ENCODE data around the gene CAPZA2. TPM values are rescaled to one million over a fixed set of nuclear protein-coding genes. Genes with fewer than 3 reads are reported as not detected.

Gene CAPZA2
- total RNA-seq, 1 experiment from 2014 or later, result 57.7 TPM

- no peaks in the 10 kb centered on the region for H3K9me2 ChIP-seq (replicated peaks; ENCODE audit: low read length)
- H3K36me3 ChIP-seq (ENCODE audit: low read depth, low read length), result no peaks in the 10 kb centered on the region
- peaks cover 12% of the 10 kb centered on the region for H3K4me1 ChIP-seq (ENCODE audit: insufficient read depth, low read length)
- H3K9me3 ChIP-seq (ENCODE audit: low read length), result no peaks in the 10 kb centered on the region
- no peaks in the 10 kb centered on the region for H4K20me1 ChIP-seq (ENCODE audit: low read length)
- H3K79me2 ChIP-seq (ENCODE audit: low read length), result peaks cover under 1% of the 10 kb centered on the region; the same call in 1 of the 2 replicates
- H3K9ac ChIP-seq (ENCODE audit: low read length), result no peak overlapping the region
- ChIA-PET CTCF (no interaction called here), POLR2A (ENCODE audit: unreplicated experiment) (no interaction called here)
- H3K27me3 ChIP-seq (ENCODE audit: low read length), result no peaks in the 10 kb centered on the region
- no peak for ATAC-seq
- intact Hi-C loops (cut with micrococcal nuclease), result no loop called here
- no peaks in the 10 kb centered on the region for H3F3A ChIP-seq (ENCODE audit: low read length, unreplicated experiment)
- no TSS peak for BruUV-seq (replicated peaks)
- no peak overlapping the region for H3K4me2 ChIP-seq (ENCODE audit: low read length)
- no peak overlapping the region for H2AFZ ChIP-seq (ENCODE audit: low read length)
- no peak for DNase-seq
- H3K27ac ChIP-seq (ENCODE audit: low read length), result no peak overlapping the region
- no peak for TF ChIP-seq EZH2phosphoT487 (IDR thresholded peaks at IDR 0.05; ENCODE audit: borderline replicate concordance, low read length)
- TF ChIP-seq EZH2 (IDR thresholded peaks at IDR 0.05; ENCODE audit: low read length, unreplicated experiment), result no peak
- TF ChIP-seq, protein P1, sequence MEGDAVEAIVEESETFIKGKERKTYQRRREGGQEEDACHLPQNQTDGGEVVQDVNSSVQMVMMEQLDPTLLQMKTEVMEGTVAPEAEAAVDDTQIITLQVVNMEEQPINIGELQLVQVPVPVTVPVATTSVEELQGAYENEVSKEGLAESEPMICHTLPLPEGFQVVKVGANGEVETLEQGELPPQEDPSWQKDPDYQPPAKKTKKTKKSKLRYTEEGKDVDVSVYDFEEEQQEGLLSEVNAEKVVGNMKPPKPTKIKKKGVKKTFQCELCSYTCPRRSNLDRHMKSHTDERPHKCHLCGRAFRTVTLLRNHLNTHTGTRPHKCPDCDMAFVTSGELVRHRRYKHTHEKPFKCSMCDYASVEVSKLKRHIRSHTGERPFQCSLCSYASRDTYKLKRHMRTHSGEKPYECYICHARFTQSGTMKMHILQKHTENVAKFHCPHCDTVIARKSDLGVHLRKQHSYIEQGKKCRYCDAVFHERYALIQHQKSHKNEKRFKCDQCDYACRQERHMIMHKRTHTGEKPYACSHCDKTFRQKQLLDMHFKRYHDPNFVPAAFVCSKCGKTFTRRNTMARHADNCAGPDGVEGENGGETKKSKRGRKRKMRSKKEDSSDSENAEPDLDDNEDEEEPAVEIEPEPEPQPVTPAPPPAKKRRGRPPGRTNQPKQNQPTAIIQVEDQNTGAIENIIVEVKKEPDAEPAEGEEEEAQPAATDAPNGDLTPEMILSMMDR (conservative IDR thresholded peaks at IDR 0.05; ENCODE audit: low read depth, low read length), result no peak
- H3K4me3 ChIP-seq (ENCODE audit: low read length), result no peak overlapping the region
These were observed 86.5 kb downstream of the CAPZA2 start for GRCh38 chr7:116948934-116949333.

DNA sequence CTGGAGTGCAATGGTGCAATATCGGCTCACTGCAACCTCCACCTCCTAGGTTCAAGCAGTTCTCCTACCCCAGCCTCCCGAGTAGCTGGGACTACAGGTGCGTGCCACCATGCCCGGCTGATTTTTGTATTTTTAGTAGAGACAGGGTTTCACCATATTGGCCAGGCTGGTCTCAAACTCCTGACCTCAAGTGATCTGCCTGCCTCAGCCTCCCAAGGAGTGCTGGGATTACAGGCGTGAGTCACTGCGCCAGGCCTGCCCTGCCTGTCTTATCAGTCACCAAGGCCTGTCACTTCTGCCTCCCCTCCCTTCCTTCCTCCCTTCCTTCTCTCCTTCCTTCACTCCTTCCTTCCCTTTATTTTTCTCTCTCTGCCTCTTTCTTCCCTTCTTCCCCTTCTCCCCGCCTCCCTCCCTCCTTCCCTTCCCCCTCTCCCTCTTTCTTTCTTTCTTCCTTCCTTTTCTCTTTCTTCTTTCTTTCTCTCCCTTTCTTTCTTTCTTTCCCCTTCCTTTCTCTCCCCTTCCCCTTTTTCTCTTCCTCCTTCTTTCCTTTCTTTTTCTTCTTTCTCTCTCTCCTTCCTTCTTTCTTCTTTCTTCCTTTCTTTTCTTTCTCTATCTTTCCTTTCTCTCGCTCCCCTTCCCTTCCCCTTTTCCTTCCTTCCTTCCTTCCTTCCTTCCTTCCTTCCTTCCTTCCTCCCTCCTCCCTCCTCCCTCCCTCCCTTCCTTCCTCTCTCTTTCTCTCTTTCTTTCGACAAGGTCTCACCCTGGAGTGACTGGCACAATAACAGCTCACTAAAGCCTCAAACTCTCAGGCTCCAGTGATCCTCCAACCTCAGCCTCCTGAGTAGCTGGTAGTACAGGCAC, 87.8 kb downstream of the CAPZA2 start:
- H3K4me1 ChIP-seq (ENCODE audit: insufficient read depth, low read length), result peaks cover 17% of the 10 kb centered on the region
- H3K9ac ChIP-seq (ENCODE audit: low read length), result no peak overlapping the region
- H3K9me3 ChIP-seq (ENCODE audit: low read length), result no peaks in the 10 kb centered on the region
- TF ChIP-seq EZH2phosphoT487 (IDR thresholded peaks at IDR 0.05; ENCODE audit: borderline replicate concordance, low read length) (no peak), EZH2 (IDR thresholded peaks at IDR 0.05; ENCODE audit: low read length, unreplicated experiment) (no peak)
- TF ChIP-seq, protein P1 (conservative IDR thresholded peaks at IDR 0.05; ENCODE audit: low read depth, low read length), result no peak
- H4K20me1 ChIP-seq (ENCODE audit: low read length), result no peaks in the 10 kb centered on the region
- intact Hi-C loops (cut with micrococcal nuclease), result no loop called here
- H3F3A ChIP-seq (ENCODE audit: low read length, unreplicated experiment), result no peaks in the 10 kb centered on the region
- H2AFZ ChIP-seq (ENCODE audit: low read length), result no peak overlapping the region
- H3K27ac ChIP-seq (ENCODE audit: low read length), result no peak overlapping the region
- H3K27me3 ChIP-seq (ENCODE audit: low read length), result no peaks in the 10 kb centered on the region
- ATAC-seq, result no peak
- no peaks in the 10 kb centered on the region for H3K36me3 ChIP-seq (ENCODE audit: low read depth, low read length)
- DNase-seq, result no peak
- ChIA-PET POLR2A (ENCODE audit: unreplicated experiment) (interaction anchor here (0.7 kb wide), 1 partner anchor 91 kb away, joined by 3 read pairs; no protein-coding TSS in a partner anchor), CTCF (no interaction called here)
- H3K4me2 ChIP-seq (ENCODE audit: low read length), result no peak overlapping the region
- H3K4me3 ChIP-seq (ENCODE audit: low read length), result no peak overlapping the region
- no TSS peak for BruUV-seq (replicated peaks)
- H3K79me2 ChIP-seq (ENCODE audit: low read length), result peaks cover 13% of the 10 kb centered on the region
- no peaks in the 10 kb centered on the region for H3K9me2 ChIP-seq (replicated peaks; ENCODE audit: low read length)

DNA sequence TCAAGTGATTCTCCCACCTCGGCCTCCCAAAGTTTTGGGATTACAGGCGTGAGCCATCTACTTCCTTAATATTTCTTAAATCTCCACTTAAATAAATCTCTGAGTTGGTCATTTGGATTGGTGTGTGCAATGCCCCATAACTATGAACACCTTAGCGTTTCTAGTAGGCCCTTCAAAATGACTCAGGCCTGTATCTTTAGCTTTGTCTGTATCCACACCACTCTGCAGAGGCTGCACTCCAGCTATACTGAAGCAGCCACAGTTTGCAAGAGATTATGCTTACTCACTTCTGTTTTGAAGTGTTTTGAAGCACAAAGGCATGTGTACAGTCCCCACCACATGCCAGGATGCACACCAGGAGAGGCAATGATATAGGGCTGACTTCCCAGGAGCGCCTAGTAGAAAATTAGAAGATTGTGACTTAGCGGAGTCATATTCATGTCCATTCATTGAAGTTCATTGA, 88.5 kb downstream of the CAPZA2 start:
- H3K4me3 ChIP-seq (ENCODE audit: low read length), result no peak overlapping the region
- no peaks in the 10 kb centered on the region for H3K9me3 ChIP-seq (ENCODE audit: low read length)
- no peak overlapping the region for H2AFZ ChIP-seq (ENCODE audit: low read length)
- H3K9ac ChIP-seq (ENCODE audit: low read length), result no peak overlapping the region
- no peak for ATAC-seq
- no TSS peak for BruUV-seq (replicated peaks)
- no peaks in the 10 kb centered on the region for H4K20me1 ChIP-seq (ENCODE audit: low read length)
- H3K4me2 ChIP-seq (ENCODE audit: low read length), result no peak overlapping the region
- H3K27me3 ChIP-seq (ENCODE audit: low read length), result no peaks in the 10 kb centered on the region
- intact Hi-C loops (cut with micrococcal nuclease), result no loop called here
- no peak overlapping the region for H3K27ac ChIP-seq (ENCODE audit: low read length)
- peaks cover 20% of the 10 kb centered on the region for H3K79me2 ChIP-seq (ENCODE audit: low read length)
- CTCF ChIA-PET, result no interaction called here
- no peaks in the 10 kb centered on the region for H3K9me2 ChIP-seq (replicated peaks; ENCODE audit: low read length)
- no peaks in the 10 kb centered on the region for H3K36me3 ChIP-seq (ENCODE audit: low read depth, low read length)
- POLR2A ChIA-PET (ENCODE audit: unreplicated experiment), result no interaction called here
- DNase-seq, result no peak
- H3F3A ChIP-seq (ENCODE audit: low read length, unreplicated experiment), result no peaks in the 10 kb centered on the region
- H3K4me1 ChIP-seq (ENCODE audit: insufficient read depth, low read length), result peaks cover 25% of the 10 kb centered on the region
- no peak for TF ChIP-seq EZH2phosphoT487 (IDR thresholded peaks at IDR 0.05; ENCODE audit: borderline replicate concordance, low read length)
- no peak for TF ChIP-seq EZH2 (IDR thresholded peaks at IDR 0.05; ENCODE audit: low read length, unreplicated experiment)
- TF ChIP-seq, protein P1 (conservative IDR thresholded peaks at IDR 0.05; ENCODE audit: low read depth, low read length), result no peak
